Measurements from ENCODE around the gene DSN1. TPM values are rescaled to one million over a fixed set of nuclear protein-coding genes. Genes with fewer than 3 reads are reported as not detected.

DSN1 gene
- total RNA-seq, 1 experiment from 2014 or later = 7.8 TPM

DNA sequence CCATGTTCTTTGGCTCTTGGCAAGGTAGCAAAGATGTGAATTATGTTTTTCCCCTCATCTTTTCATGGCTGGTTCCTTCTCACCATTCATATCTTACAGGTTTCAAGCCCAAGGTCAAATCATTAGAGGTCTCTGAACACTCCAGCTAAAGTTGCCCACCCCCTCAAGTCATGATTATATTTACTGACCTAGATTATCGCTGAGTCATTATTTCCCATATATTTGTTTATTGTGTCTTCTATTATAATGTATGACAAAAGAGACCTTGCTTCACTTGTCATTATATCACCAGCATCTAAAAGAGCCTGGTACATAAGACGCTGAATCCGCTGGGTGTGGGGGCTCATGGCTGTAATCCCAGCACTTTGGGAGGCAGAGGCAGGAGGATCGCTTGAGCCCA lies 12.4 kb downstream of the DSN1 start:
- CTCF ChIA-PET = no interaction called here

DNA sequence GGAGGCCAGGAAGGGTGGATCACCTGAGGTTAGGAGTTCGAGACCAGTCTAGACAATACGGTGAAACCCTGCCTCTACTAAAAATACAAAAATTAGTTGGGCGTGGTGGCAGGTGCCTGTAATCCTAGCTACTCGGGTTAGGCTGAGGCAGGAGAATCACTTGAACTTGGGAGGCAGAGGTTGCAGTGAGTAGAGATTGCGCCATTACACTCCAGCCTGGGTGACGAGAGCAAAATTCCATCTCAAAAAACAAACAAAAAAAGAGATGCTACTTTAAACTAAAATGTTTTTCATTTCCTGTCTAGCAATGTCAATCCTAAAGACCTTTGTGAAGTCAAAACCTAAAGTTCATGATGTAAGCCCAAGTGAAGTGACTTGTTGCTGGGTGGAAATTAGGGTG lies 12.9 kb downstream of the DSN1 start:
- Mint-ChIP-seq H3K36me3 (ENCODE audit: insufficient read depth, unreplicated experiment) (peaks cover 21% of the 10 kb centered on the region), H3K27ac (ENCODE audit: low read depth, unreplicated experiment) (no peak overlapping the region), H3K4me3 (ENCODE audit: unreplicated experiment) (no peak overlapping the region), H3K4me1 (ENCODE audit: insufficient read depth, unreplicated experiment) (no peaks in the 10 kb centered on the region), H3K27me3 (ENCODE audit: insufficient read depth, unreplicated experiment) (no peaks in the 10 kb centered on the region), H3K9me3 (ENCODE audit: unreplicated experiment) (no peaks in the 10 kb centered on the region)
- CTCF ChIA-PET = interaction anchor here (0.7 to 1.2 kb wide), 2 partner anchors 103 to 188 kb away, joined by 3 read pairs; a partner anchor contains a TSS
- no TSS peak for BruUV-seq (replicated peaks)
- intact Hi-C loops (cut with micrococcal nuclease) = no loop called here
- POLR2A ChIA-PET = interaction anchor here (0.6 kb wide), 1 partner anchor 458 kb away, joined by 3 read pairs; no protein-coding TSS in a partner anchor
- no peak for DNase-seq (ENCODE audit: unreplicated experiment)
- no peak for TF ChIP-seq CTCF (IDR thresholded peaks at IDR 0.05; ENCODE audit: unreplicated experiment)

More for the DNA sequence above, 12.4 kb downstream of the DSN1 start:
- no peaks in the 10 kb centered on the region for H3K27me3 Mint-ChIP-seq (ENCODE audit: insufficient read depth, unreplicated experiment)
- no peaks in the 10 kb centered on the region for H3K4me1 Mint-ChIP-seq (ENCODE audit: insufficient read depth, unreplicated experiment)
- intact Hi-C loops (cut with micrococcal nuclease) = no loop called here
- BruUV-seq (replicated peaks) = no TSS peak
- peaks cover 20% of the 10 kb centered on the region for H3K36me3 Mint-ChIP-seq (ENCODE audit: insufficient read depth, unreplicated experiment)
- no peak for TF ChIP-seq CTCF (IDR thresholded peaks at IDR 0.05; ENCODE audit: unreplicated experiment)
- POLR2A ChIA-PET = interaction anchor here (0.6 kb wide), 1 partner anchor 458 kb away, joined by 3 read pairs; no protein-coding TSS in a partner anchor
- DNase-seq (ENCODE audit: unreplicated experiment) = no peak
- H3K27ac Mint-ChIP-seq (ENCODE audit: low read depth, unreplicated experiment) = no peak overlapping the region
- no peaks in the 10 kb centered on the region for H3K9me3 Mint-ChIP-seq (ENCODE audit: unreplicated experiment)
- no peak overlapping the region for H3K4me3 Mint-ChIP-seq (ENCODE audit: unreplicated experiment)

DNA sequence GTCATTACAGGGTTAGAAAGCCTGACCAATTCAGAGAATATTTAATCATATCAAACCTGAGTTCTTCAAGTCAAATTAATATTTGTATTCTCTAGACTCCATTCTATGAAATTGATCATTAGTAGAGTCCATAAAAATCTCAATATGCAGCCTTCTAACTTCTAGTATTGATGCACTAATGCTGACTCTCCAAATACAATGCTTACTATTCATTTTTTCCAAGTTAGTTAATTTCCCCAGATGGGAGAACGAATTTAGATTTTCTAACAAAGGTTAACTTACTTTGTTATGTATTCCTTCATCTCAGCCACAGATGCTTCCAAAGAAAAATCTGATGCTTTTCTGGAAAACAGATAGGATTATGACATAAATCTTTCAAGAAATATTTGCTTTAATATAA lies 15.3 kb downstream of the DSN1 start:
- ChIA-PET CTCF (interaction anchor here (0.9 kb wide), 1 partner anchor 222 kb away, joined by 3 read pairs; no protein-coding TSS in a partner anchor), POLR2A (interaction anchor here (1.3 kb wide), 2 partner anchors 12 kb away, joined by 4 read pairs; partner anchors contain the start of gene NDRG3)
- Mint-ChIP-seq H3K27ac (ENCODE audit: low read depth, unreplicated experiment) (no peak overlapping the region), H3K4me3 (ENCODE audit: unreplicated experiment) (no peak overlapping the region), H3K4me1 (ENCODE audit: insufficient read depth, unreplicated experiment) (no peaks in the 10 kb centered on the region), H3K27me3 (ENCODE audit: insufficient read depth, unreplicated experiment) (no peaks in the 10 kb centered on the region), H3K36me3 (ENCODE audit: insufficient read depth, unreplicated experiment) (peaks cover 26% of the 10 kb centered on the region), H3K9me3 (ENCODE audit: unreplicated experiment) (no peaks in the 10 kb centered on the region)
- no TSS peak for BruUV-seq (replicated peaks)
- DNase-seq (ENCODE audit: unreplicated experiment) = no peak
- TF ChIP-seq CTCF (IDR thresholded peaks at IDR 0.05; ENCODE audit: unreplicated experiment) = no peak
- intact Hi-C loops (cut with micrococcal nuclease) = no loop called here

- DNase-seq (ENCODE audit: unreplicated experiment) = no peak
- intact Hi-C loops (cut with micrococcal nuclease) = no loop called here
- ChIA-PET POLR2A (interaction anchor here (0.7 to 2.5 kb wide), 2 partner anchors 13 to 256 kb away, joined by 3 to 9 read pairs; no protein-coding TSS in a partner anchor), CTCF (interaction anchor here (0.6 to 1.8 kb wide), 5 partner anchors 10 to 153 kb away, joined by 3 to 11 read pairs (median 4); no protein-coding TSS in a partner anchor)
- H3K9me3 Mint-ChIP-seq (ENCODE audit: unreplicated experiment) = no peaks in the 10 kb centered on the region
- no peaks in the 10 kb centered on the region for H3K4me1 Mint-ChIP-seq (ENCODE audit: insufficient read depth, unreplicated experiment)
- no peak overlapping the region for H3K27ac Mint-ChIP-seq (ENCODE audit: low read depth, unreplicated experiment)
- no peak overlapping the region for H3K4me3 Mint-ChIP-seq (ENCODE audit: unreplicated experiment)
- H3K36me3 Mint-ChIP-seq (ENCODE audit: insufficient read depth, unreplicated experiment) = peaks cover 31% of the 10 kb centered on the region
- BruUV-seq (replicated peaks) = no TSS peak
- TF ChIP-seq CTCF (IDR thresholded peaks at IDR 0.05; ENCODE audit: unreplicated experiment) = no peak
- H3K27me3 Mint-ChIP-seq (ENCODE audit: insufficient read depth, unreplicated experiment) = no peaks in the 10 kb centered on the region
Measured at GRCh38 chr20:36756496-36756895, 17.1 kb downstream of the DSN1 start.
